Ascending aorta (tissue), 2 donors: Measurements from ENCODE around the gene SLC19A1. TPM values are rescaled to one million over a fixed set of nuclear protein-coding genes. Genes with fewer than 3 reads are reported as not detected.

ENCODE experiments used
- DNase-seq, 2 donors: peaks; one replicate each; pipeline ENCODE4 v3.0.0-alpha.2; 2019; ENCODE audit warnings: low spot score in 2 of 2
- H3K27ac ChIP-seq, 2 donors: fragments of 200-600 bp; sonication (generic); one replicate each; pipeline ENCODE4 v1.5.1; 2016 to 2017; ENCODE audit warnings: mild to moderate bottlenecking in 1 of 2
- H3K27me3 ChIP-seq: fragments of 200-600 bp; sonication (generic); one replicate; pipeline ENCODE4 v1.5.1; 2017
- H3K36me3 ChIP-seq, 2 donors: fragments of 200-600 bp; sonication (generic); one replicate each; pipeline ENCODE4 v1.5.1; 2016
- H3K4me1 ChIP-seq, 2 donors: fragments of 200-600 bp; sonication (generic); one replicate each; pipeline ENCODE4 v1.5.1; 2016 to 2017; ENCODE audit warnings: mild to moderate bottlenecking in 1 of 2
- H3K4me3 ChIP-seq, 2 donors: fragments of 200-600 bp; sonication (generic); one replicate each; pipeline ENCODE4 v1.5.1; 2016 to 2017; ENCODE audit warnings: mild to moderate bottlenecking in 1 of 2
- H3K9me3 ChIP-seq, 2 donors: fragments of 200-600 bp; sonication (generic); one replicate each; pipeline ENCODE4 v1.5.1; 2016
- intact Hi-C: fragments of 100-400 bp; cut with DNase I; formaldehyde crosslinking; loops from one replicate; pipeline ENCODE4 v1.15.1; 2023
- total RNA-seq: library from RNA; depleted of rRNA; stranded (reverse); fragments of >200 nt; gene quantifications from one replicate; pipeline ENCODE4 v1.1.0, GENCODE V29; 2016
- TF ChIP-seq, protein P1 (sequence below), 3 experiments: fragments of 200-600 bp in 2 of 3; fragments of 450-650 bp in 1 of 3; sonication (generic) in 2 of 3; IDR thresholded peaks; one replicate each; pipeline ENCODE4 v1.5.1; 2016 to 2019; ENCODE audit warnings: antibody characterized with exemption in 3 of 3, mild to moderate bottlenecking in 1 of 3, moderate library complexity in 1 of 3

SLC19A1 gene
- total RNA-seq, 1 donor from 2014 or later: 8.4 TPM

DNA sequence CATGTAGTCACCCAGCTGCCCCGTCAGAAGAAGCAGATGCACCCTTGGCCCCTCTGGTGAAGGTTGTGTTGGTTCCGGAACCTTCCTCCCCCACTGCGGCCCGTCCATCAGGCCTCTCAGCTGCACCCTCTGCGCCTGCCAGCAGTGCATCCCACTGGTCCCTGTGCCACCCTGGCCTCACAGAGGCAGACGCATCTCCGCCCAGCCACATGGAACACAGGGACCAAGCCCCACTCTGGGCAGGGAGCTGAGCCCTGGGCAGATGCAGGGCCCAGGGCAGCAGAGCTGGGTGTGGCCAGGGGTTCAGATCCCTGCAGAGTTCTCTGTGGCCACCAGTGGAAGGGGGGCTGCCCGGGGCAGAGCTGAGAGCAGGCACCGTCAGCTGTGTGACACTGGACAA, 50.6 kb downstream of the SLC19A1 start:
- Histone ChIP-seq H3K4me1 (no peaks in the 10 kb centered on the region), H3K27ac (no peak overlapping the region), H3K4me3 (no peak overlapping the region), H3K27me3 (no peaks in the 10 kb centered on the region), H3K9me3 (no peaks in the 10 kb centered on the region), H3K36me3 (peaks cover 66 to 90% of the 10 kb centered on the region in 2 donors)
- DNase-seq: no peak
- TF ChIP-seq, protein P1, sequence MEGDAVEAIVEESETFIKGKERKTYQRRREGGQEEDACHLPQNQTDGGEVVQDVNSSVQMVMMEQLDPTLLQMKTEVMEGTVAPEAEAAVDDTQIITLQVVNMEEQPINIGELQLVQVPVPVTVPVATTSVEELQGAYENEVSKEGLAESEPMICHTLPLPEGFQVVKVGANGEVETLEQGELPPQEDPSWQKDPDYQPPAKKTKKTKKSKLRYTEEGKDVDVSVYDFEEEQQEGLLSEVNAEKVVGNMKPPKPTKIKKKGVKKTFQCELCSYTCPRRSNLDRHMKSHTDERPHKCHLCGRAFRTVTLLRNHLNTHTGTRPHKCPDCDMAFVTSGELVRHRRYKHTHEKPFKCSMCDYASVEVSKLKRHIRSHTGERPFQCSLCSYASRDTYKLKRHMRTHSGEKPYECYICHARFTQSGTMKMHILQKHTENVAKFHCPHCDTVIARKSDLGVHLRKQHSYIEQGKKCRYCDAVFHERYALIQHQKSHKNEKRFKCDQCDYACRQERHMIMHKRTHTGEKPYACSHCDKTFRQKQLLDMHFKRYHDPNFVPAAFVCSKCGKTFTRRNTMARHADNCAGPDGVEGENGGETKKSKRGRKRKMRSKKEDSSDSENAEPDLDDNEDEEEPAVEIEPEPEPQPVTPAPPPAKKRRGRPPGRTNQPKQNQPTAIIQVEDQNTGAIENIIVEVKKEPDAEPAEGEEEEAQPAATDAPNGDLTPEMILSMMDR (IDR thresholded peaks at IDR 0.05): no peak
- intact Hi-C loops: no loop called here

DNA sequence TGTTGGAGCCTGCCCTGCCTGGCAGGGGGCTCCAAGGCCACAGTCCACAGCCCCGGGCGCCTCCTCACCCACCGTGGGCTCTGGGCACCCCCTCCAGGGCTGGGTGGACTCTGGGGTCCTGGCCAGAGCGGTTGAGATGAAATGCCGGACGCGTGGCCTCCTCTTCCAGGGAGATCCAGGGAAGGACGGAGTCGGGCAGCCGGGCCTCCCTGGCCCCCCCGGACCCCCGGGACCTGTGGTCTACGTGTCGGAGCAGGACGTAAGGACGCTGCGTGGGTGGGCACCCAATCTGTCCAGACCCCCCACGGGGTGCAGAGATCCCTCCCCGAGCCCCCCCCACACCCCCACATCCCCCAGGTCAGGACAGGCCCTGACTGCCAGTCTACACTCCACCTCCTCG, 51.2 kb downstream of the SLC19A1 start:
- H3K4me1 ChIP-seq: no peaks in the 10 kb centered on the region
- H3K27me3 ChIP-seq: no peaks in the 10 kb centered on the region
- no peak overlapping the region for H3K27ac ChIP-seq
- intact Hi-C loops: no loop called here
- H3K36me3 ChIP-seq: peaks cover 60 to 87% of the 10 kb centered on the region in 2 donors
- H3K9me3 ChIP-seq: no peaks in the 10 kb centered on the region
- no peak for DNase-seq
- TF ChIP-seq, protein P1 (IDR thresholded peaks at IDR 0.05): no peak
- H3K4me3 ChIP-seq: no peak overlapping the region

DNA sequence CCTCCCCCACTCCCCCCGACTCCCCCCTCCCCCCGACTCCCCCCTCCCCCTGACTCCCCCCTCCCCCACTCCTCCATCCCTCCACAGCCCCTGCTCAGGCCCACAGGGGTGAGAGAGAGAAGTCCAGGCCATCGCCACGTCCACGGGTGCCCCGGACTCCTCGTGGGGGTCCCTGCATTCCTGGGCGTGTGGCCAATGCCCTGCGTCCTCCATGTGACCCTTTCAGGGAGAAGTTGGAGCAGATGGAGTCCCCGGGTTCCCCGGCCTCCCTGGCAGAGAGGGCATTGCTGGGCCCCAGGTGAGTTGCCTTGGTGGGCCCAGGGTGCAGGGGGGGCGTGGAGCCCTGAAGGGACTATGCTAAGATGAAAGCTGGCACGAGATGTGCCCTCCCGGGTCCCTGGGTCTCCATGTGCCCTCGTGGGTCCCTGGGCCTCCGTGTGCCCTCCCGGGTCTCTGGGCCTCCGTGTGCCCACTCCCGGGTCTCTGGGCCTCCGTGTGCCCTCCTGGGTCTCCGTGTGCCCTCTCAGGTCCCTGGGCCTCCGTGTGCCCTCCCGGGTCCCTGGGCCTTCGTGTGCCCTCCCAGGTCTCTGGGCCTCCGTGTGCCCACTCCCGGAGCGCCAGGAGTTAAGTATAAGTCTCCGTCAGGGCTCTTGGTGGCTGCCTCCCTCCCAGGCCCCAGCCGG, 52.0 kb downstream of the SLC19A1 start:
- Histone ChIP-seq H3K9me3 (no peaks in the 10 kb centered on the region), H3K4me1 (no peaks in the 10 kb centered on the region), H3K27ac (no peak overlapping the region), H3K4me3 (no peak overlapping the region), H3K36me3 (peaks cover 54 to 86% of the 10 kb centered on the region in 2 donors), H3K27me3 (no peaks in the 10 kb centered on the region)
- no peak for DNase-seq
- intact Hi-C loops: no loop called here
- TF ChIP-seq, protein P1 (IDR thresholded peaks at IDR 0.05): no peak

DNA sequence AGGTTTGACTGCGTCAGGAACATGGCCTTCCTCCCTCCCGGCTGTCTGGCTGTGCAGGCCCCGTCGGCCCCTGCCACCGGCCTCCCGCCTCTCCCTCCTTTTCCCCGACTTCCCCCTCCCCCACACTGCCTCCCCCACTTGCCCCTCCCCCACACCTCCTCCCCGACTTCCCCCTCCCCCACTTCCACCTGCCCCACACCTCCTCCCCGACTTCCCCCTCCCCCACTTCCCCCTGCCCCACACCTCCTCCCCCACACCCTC, 52.6 kb downstream of the SLC19A1 start:
- H3K27ac ChIP-seq: no peak overlapping the region
- no peak for DNase-seq
- intact Hi-C loops: no loop called here
- no peaks in the 10 kb centered on the region for H3K4me1 ChIP-seq
- H3K9me3 ChIP-seq: no peaks in the 10 kb centered on the region
- H3K36me3 ChIP-seq: peaks cover 49 to 81% of the 10 kb centered on the region in 2 donors
- H3K4me3 ChIP-seq: no peak overlapping the region
- TF ChIP-seq, protein P1 (IDR thresholded peaks at IDR 0.05): no peak
- H3K27me3 ChIP-seq: no peaks in the 10 kb centered on the region

DNA sequence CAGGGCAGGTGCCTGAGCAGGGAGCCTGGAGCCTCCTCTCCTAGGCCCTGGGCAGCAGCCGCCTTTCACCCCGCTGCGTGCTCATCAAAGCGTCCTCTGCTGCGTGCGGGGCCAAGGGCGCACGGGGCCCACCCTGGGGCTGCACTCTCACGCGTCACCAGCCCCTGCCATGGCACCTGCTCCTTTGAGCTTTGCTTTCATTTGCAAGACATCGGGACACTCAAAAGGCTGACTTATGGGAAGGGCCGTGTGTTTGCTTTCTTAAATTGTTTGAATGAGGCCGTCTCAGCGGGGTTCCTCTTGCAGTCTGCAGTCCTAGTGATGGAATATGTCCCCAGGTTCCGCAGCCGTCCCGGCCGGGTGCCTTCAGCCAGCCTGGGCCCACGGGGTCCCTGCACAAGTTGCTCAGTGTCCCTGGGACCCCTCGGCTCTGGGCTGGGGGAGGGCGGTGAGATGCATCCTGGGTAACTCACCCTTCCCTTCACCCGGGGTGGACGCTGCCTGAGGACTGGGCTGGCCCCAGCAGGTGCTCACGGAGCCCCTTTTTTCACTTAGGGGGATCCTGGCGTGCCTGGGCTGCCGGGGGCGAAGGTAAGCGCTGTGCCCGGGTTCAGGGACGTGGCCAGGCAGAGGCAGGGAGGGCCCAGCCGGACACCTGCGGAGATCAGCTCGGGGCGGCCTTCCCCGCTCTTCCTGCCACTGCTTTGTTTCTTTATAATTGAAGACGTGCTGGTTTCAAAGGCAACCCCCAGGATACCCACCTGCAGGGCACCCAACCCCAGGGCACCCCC, 53.1 kb downstream of the SLC19A1 start:
- intact Hi-C loops: no loop called here
- Histone ChIP-seq H3K27me3 (no peaks in the 10 kb centered on the region), H3K36me3 (peaks cover 48 to 81% of the 10 kb centered on the region in 2 donors), H3K4me3 (no peak overlapping the region), H3K4me1 (no peaks in the 10 kb centered on the region), H3K9me3 (no peaks in the 10 kb centered on the region), H3K27ac (no peak overlapping the region)
- TF ChIP-seq, protein P1 (IDR thresholded peaks at IDR 0.05): no peak
- no peak for DNase-seq
